Keratinocyte (primary cell): ENCODE measurements around the gene TMEM38B.

Source experiments
- CTCF ChIP-seq, 3 experiments: IDR thresholded peaks in 1 of 3; conservative IDR thresholded peaks in 1 of 3; optimal IDR thresholded peaks in 1 of 3; 2 replicates in 2 of 3; 3 replicates in 1 of 3; pipeline versions ENCODE3 to v1.5.1; 2011; ENCODE audit warnings: low read length in 3 of 3, mild to moderate bottlenecking in 3 of 3, moderate library complexity in 2 of 3, control low read depth in 1 of 3, inconsistent platforms in 1 of 3; ENCODE audit not compliant: insufficient read depth in 2 of 3; ENCODE audit errors: extremely low read depth in 1 of 3
- EZH2 ChIP-seq: IDR thresholded peaks from one replicate; pipeline ENCODE4 v1.6.1; 2012; ENCODE audit warnings: inconsistent platforms, mild to moderate bottlenecking, low read length, moderate library complexity

GRCh38 chr9:105712773-105713172 lies 18.4 kb downstream of the TMEM38B start:
- no peak for TF ChIP-seq CTCF (optimal IDR thresholded peaks at IDR 0.05 in 1 of 3, IDR thresholded peaks at IDR 0.05 in 1 of 3, conservative IDR thresholded peaks at IDR 0.05 in 1 of 3; ENCODE audit: extremely low read depth in 1 of 3, insufficient read depth in 2 of 3, low read length in 3 of 3)
- TF ChIP-seq EZH2 = no peak
